DOHH2 (cell line): ENCODE measurements around the gene CEP85L.

ENCODE experiments used
- H3F3A ChIP-seq: fragments of 200-600 bp; sonication (generic), shearing (Covaris generic); 2 replicates; pipeline ENCODE4 v1.6.0; 2016; ENCODE audit warnings: antibody characterized with exemption, mild to moderate bottlenecking; ENCODE audit not compliant: control insufficient read depth, insufficient read depth
- H3K27ac ChIP-seq: fragments of 200-600 bp; sonication (generic); 2 replicates; pipeline ENCODE4 v1.5.1; 2014; ENCODE audit warnings: low read depth, mild to moderate bottlenecking, low read length, moderate library complexity
- H3K27me3 ChIP-seq: fragments of 200-600 bp; sonication (generic); 2 replicates; pipeline ENCODE4 v1.6.1; 2014; ENCODE audit warnings: mild to moderate bottlenecking, low read length, mixed read lengths; ENCODE audit not compliant: control insufficient read depth
- H3K36me3 ChIP-seq: fragments of 200-600 bp; sonication (generic); 2 replicates; pipeline ENCODE4 v1.6.1; 2014; ENCODE audit warnings: mild to moderate bottlenecking, low read length, moderate library complexity, mixed read lengths; ENCODE audit not compliant: control insufficient read depth
- H3K4me1 ChIP-seq: fragments of 200-600 bp; sonication (generic); 2 replicates; pipeline ENCODE4 v1.6.1; 2014; ENCODE audit warnings: mild to moderate bottlenecking, low read length, mixed read lengths; ENCODE audit not compliant: control insufficient read depth
- H3K4me2 ChIP-seq: fragments of 200-600 bp; sonication (generic); 2 replicates; pipeline ENCODE4 v1.6.0; 2014; ENCODE audit warnings: mild to moderate bottlenecking, low read length, moderate library complexity
- H3K4me3 ChIP-seq: fragments of 200-600 bp; sonication (generic); 2 replicates; pipeline ENCODE4 v1.5.1; 2014; ENCODE audit warnings: mild to moderate bottlenecking, low read length, mixed read lengths
- H3K79me2 ChIP-seq: fragments of 200-600 bp; sonication (generic); 2 replicates; pipeline ENCODE4 v1.6.1; 2014; ENCODE audit warnings: mild to moderate bottlenecking, low read length, mixed read lengths; ENCODE audit not compliant: control insufficient read depth
- H3K9me2 ChIP-seq: fragments of 200-600 bp; sonication (generic); replicated peaks from 2 replicates; pipeline ENCODE4 v1.6.1; 2014; ENCODE audit warnings: mild to moderate bottlenecking, low read length, mixed read lengths; ENCODE audit not compliant: control insufficient read depth
- H3K9me3 ChIP-seq: fragments of 200-600 bp; sonication (generic); 2 replicates; pipeline ENCODE4 v1.6.1; 2014; ENCODE audit warnings: antibody characterized with exemption, low read length, mixed read lengths; ENCODE audit not compliant: control insufficient read depth, insufficient read depth
- H4K20me1 ChIP-seq: fragments of 200-600 bp; sonication (generic); 2 replicates; pipeline ENCODE4 v1.6.0; 2014; ENCODE audit warnings: low read depth, mild to moderate bottlenecking, antibody characterized with exemption, low read length, moderate library complexity; ENCODE audit not compliant: control insufficient read depth, insufficient read depth
- EZH2phosphoT487 ChIP-seq: fragments of 200-600 bp; sonication (generic); IDR thresholded peaks from 2 replicates; pipeline ENCODE4 v1.6.1; 2017; ENCODE audit warnings: borderline replicate concordance, mild to moderate bottlenecking, antibody characterized with exemption, low read length, moderate library complexity, mixed read lengths
- TF ChIP-seq, protein P1 (sequence below): fragments of 200-600 bp; sonication (generic); IDR thresholded peaks from one replicate; pipeline ENCODE4 v1.5.1; 2014; ENCODE audit warnings: antibody characterized with exemption, mild to moderate bottlenecking, low read depth, low read length; ENCODE audit not compliant: poor library complexity, severe bottlenecking

CEP85L gene

DNA sequence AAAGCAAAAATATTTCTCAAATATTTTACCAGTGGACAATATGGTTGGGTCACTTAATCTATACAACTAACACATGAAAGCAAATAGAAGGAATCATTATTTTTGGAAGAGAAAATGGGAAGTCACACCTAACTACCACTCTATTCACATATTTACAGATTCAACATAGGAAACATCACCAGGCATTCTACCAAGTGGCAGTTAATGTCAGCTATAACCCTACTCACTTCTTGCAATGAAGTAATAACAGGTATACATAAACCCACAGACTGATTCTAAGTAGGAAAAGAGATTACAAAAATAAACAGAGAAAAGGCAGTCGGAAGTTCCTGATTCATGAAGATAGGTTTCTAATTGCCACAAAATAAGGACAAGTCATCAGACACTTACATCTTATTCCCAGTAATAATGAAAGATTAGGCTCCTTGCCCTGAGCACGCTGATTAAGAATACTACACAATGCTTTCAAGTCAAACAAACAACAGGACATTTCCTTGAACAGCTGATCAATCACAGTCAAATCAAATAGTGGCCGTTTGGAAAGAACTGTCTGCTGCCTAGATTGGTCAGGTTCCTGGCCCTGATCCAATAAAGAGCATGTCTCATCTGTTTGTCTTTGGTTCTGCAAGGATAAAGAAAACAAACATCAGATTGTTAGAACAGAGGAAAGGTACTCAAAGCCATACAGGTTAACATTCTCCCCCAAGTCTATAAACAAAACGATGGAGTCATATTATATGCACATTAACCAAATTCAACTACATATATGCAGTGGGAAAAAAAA is 182.5 kb downstream of the CEP85L start:
- H3K9me3 ChIP-seq = no peaks in the 10 kb centered on the region
- no peaks in the 10 kb centered on the region for H3K79me2 ChIP-seq
- no peaks in the 10 kb centered on the region for H3F3A ChIP-seq
- no peak overlapping the region for H3K4me2 ChIP-seq
- no peaks in the 10 kb centered on the region for H4K20me1 ChIP-seq
- no peaks in the 10 kb centered on the region for H3K4me1 ChIP-seq
- no peak overlapping the region for H3K4me3 ChIP-seq
- H3K27me3 ChIP-seq = no peaks in the 10 kb centered on the region
- TF ChIP-seq EZH2phosphoT487 = no peak
- TF ChIP-seq, protein P1, sequence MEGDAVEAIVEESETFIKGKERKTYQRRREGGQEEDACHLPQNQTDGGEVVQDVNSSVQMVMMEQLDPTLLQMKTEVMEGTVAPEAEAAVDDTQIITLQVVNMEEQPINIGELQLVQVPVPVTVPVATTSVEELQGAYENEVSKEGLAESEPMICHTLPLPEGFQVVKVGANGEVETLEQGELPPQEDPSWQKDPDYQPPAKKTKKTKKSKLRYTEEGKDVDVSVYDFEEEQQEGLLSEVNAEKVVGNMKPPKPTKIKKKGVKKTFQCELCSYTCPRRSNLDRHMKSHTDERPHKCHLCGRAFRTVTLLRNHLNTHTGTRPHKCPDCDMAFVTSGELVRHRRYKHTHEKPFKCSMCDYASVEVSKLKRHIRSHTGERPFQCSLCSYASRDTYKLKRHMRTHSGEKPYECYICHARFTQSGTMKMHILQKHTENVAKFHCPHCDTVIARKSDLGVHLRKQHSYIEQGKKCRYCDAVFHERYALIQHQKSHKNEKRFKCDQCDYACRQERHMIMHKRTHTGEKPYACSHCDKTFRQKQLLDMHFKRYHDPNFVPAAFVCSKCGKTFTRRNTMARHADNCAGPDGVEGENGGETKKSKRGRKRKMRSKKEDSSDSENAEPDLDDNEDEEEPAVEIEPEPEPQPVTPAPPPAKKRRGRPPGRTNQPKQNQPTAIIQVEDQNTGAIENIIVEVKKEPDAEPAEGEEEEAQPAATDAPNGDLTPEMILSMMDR = no peak
- no peak overlapping the region for H3K27ac ChIP-seq
- H3K9me2 ChIP-seq = no peaks in the 10 kb centered on the region
- H3K36me3 ChIP-seq = peaks cover 7% of the 10 kb centered on the region; the same call in 1 of the 2 replicates

DNA sequence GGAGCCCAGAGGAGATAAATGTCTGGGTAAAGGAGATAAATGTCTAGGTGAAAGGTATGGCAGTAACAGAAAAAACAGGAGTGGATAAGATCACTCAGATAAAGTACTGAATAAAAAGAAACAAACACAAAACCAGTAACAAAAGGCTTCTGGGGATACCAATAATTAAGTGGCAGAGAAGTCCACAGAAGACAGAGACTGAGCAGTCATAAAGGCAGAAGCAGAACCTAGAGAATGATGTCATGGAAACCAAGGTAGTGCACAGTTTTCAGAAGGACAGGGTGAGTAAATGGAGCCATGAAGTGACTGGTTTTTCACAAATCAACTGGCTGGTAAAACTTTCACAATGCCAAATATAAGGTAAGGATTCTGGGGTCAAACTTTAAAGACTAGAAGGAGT is 184.2 kb downstream of the CEP85L start:
- no peak overlapping the region for H3K27ac ChIP-seq
- no peaks in the 10 kb centered on the region for H4K20me1 ChIP-seq
- H3K27me3 ChIP-seq = no peaks in the 10 kb centered on the region
- H3K4me2 ChIP-seq = no peak overlapping the region
- H3K9me2 ChIP-seq = no peaks in the 10 kb centered on the region
- peaks cover 7% of the 10 kb centered on the region; the same call in 1 of the 2 replicates for H3K36me3 ChIP-seq
- no peaks in the 10 kb centered on the region for H3K4me1 ChIP-seq
- H3K79me2 ChIP-seq = no peaks in the 10 kb centered on the region
- H3K4me3 ChIP-seq = no peak overlapping the region
- TF ChIP-seq EZH2phosphoT487 = no peak
- TF ChIP-seq, protein P1 = no peak
- no peaks in the 10 kb centered on the region for H3F3A ChIP-seq
- no peaks in the 10 kb centered on the region for H3K9me3 ChIP-seq

DNA sequence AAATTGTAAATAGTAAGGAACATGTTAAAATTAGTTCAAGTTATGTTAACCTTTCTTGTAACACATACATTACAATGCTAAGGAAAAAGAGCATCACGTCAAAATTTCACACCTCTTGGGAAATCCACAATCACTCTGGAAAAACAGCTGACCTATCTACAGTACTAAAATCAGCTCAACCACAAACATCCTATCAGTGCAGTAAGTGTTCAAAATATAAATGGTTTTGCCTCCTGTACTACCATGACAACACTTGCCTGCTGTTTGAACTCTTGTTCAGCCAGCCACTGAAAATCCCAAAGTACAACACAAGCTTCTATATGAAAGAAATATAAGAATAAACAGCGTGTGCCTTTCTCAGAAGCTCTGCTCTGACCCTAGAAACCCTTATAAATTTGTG is 186.8 kb downstream of the CEP85L start:
- H3K4me1 ChIP-seq = no peaks in the 10 kb centered on the region
- H4K20me1 ChIP-seq = no peaks in the 10 kb centered on the region
- H3K4me2 ChIP-seq = no peak overlapping the region
- H3F3A ChIP-seq = no peaks in the 10 kb centered on the region
- peaks cover 7% of the 10 kb centered on the region; the same call in 1 of the 2 replicates for H3K36me3 ChIP-seq
- H3K9me3 ChIP-seq = no peaks in the 10 kb centered on the region
- no peaks in the 10 kb centered on the region for H3K27me3 ChIP-seq
- no peaks in the 10 kb centered on the region for H3K79me2 ChIP-seq
- no peaks in the 10 kb centered on the region for H3K9me2 ChIP-seq
- no peak overlapping the region for H3K4me3 ChIP-seq
- TF ChIP-seq EZH2phosphoT487 = no peak
- TF ChIP-seq, protein P1 = no peak
- no peak overlapping the region for H3K27ac ChIP-seq
